HG03108 (cell line): Measurements from ENCODE around the gene DKK1.

Experiments
- ATAC-seq: cut with Tn5 transposase; IDR thresholded peaks from one replicate; pipeline ENCODE4 v1.9.1; 2021; ENCODE audit warnings: moderate library complexity; ENCODE audit not compliant: unreplicated experiment

Gene DKK1

DNA sequence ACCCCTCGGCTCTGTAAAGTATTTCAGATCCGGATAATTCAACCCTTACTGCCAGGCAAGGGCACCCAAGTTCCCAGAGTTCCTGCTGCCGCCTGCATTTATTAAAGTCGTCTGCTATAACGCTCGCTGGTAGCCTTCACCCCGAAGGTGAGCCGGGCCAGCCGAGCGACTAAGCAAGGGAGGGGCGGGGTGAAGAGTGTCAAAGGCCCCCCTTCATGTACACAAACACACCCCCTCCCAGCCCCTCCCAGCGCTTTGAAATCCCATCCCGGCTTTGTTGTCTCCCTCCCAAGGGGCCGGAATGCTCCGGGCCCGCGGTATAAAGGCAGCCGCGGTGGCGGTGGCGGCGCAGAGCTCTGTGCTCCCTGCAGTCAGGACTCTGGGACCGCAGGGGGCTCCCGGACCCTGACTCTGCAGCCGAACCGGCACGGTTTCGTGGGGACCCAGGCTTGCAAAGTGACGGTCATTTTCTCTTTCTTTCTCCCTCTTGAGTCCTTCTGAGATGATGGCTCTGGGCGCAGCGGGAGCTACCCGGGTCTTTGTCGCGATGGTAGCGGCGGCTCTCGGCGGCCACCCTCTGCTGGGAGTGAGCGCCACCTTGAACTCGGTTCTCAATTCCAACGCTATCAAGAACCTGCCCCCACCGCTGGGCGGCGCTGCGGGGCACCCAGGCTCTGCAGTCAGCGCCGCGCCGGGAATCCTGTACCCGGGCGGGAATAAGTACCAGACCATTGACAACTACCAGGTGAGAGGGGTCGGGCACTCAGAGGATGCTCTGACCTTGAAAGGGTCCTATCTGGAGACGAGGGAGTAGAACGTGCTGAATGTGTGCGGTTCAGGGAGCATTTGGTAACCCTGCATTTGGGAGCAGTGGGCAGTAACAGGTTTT, at the start of gene DKK1:
Gene DKK1 (plus strand): TSS at position 349 of the 889 bp plus-strand sequence. CDS start 154 bp downstream, at position 503.
- ATAC-seq: no peak

DNA sequence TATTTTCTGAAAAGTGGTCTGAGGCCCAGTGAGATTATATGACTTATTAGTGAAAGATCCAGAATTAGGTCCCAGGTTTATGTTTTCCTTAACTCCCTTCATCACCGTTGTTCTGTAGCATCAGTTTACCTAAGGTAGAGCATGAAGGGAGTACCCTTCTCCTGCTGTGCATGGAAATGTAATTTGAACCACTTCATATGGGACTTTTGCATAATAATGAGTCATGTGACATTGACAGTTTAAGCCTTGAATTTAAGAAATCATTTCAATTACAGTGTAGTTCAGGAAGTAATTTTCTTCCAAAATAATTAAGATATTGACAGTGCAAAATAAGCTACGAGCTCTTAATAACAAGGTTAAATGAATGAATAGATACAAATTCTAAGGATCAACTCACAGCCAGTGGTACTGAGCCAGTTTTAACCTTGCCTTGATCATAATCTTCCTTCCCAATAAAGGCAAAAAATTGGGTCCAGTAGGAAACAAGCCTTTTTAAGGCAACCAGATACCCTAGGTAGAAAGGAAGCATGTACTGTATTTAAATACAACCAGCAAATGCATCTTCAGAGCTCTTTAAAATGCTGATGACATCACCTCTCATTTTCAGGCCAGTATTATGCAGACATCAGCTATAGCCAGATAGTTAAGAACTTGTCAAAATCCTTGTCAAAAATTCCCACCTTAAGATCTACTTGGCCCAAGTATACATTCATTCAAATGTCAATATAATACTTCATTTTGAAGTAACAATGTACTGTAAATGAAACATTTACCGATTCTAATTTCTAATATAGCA, 48.8 kb upstream of the DKK1 start:
- ATAC-seq: no peak

GRCh38 chr10:52266858-52267257, 47.2 kb upstream of the DKK1 start:
- no peak for ATAC-seq

DNA sequence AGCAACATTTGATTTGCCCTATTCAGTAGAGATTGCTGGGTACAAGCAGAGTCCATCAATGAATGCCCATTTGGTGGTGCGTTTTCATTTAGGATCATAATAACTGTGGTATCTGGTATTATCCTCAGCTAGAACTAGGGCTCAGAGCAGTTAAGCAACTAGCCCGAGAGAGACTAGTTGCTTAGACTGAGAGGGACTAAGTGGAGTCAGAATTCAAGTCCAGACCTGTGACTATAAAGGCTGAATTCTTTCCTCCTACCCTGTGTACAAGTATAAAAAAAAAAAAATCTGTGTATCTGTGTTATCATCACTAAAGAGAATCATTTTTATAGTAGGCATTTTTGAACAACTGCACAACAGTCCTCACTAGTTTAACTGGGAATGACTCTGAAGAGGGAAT, 45.3 kb upstream of the DKK1 start:
- no peak for ATAC-seq

DNA sequence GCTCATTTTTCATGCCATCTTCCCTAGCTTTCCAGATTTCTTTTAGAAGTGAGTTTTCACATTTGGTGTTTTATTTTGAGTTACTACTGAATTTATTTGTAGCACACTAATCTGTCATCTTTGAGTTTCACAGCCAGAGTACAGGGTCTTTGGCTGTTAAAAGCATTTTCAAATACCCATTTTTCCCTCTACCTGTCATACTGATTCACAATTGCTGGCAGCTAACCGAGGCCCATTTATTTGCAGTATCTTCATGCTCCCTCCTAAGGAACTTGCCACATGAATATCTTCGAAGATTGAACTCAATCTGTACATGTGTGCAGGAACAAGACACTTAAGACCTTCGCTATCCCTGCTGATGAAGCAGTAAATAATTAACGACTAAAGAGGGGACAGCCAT, 44.8 kb upstream of the DKK1 start:
- ATAC-seq: no peak

DNA sequence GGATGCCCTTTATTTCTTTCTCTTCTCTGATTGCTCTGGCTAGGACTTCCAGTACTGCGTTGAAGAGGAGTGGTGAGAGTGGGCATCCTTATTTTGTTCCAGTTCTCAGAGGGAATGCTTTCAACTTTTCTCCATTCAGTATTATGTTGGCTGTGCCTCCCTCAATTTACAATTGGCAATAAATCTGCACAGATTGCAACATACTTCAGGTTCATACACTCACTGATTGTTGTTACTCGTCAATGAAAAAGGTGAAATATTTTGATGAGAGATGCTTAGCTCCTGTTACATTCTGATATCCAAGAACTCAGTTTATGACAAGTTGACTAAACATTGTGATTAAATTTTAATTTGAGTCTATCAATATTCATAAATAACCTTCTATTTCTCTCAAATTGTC, 37.9 kb upstream of the DKK1 start:
- ATAC-seq: no peak

DNA sequence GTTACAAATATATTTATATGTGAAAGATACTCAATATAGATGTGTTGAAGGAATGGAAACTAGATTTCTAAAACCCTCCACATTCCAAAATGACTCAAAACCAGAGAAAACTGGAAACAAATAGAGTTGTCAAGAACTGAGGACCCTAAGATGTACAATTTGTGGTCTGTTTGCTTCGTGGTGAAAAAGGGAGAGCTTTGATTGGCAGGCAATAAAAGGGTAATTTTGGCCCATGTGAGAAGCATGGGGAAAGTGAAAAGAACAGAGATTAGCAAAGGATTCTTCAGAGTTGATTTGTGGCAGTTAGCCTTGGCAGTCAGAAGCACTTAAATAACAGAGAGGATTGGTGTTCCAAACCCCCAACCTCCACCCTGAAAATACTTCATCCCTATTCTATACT, 37.1 kb upstream of the DKK1 start:
- no peak for ATAC-seq

- no peak for ATAC-seq
These were observed 34.5 kb upstream of the DKK1 start for GRCh38 chr10:52279546-52279945.

DNA sequence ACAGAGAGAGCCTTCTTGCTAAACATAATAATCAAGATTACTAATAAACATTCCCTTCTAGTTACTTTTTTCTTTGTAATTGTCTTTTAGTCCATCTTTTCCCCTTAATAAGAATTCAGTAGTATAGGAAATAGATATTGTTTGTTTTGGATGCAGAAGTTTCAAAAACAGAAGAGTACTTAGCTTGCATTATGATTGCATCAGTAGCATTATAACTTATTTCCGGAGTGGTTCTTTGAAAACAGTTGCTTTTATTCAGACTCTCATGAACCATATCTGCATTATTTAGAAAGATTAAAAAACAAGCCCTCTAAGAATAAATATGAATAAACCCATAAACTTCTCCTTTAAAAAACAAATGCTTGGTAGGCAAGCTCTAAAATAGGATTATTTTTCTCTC, 34.0 kb upstream of the DKK1 start:
- ATAC-seq: no peak

GRCh38 chr10:52283174-52283573, 30.9 kb upstream of the DKK1 start:
- no peak for ATAC-seq

- ATAC-seq: no peak
These were observed 29.6 kb upstream of the DKK1 start for GRCh38 chr10:52284416-52285013.

DNA sequence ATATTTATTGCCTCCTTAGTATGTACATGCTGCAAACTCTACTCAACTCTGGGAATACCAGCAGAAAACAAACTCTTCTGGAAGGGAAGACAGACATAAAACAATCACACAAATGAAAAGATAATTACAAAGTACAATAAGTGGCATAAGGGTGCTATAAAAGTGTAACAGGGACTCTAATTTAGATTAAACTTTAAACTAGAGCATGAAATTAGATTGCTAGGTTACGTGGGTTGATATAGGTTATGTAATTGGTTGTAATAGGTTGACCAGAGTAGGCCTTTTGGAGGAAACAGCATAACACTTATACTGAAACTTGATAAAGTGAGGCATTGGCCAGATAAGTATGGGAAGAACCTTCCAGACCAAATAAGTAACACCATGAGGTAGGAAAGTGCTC, 26.2 kb upstream of the DKK1 start:
- ATAC-seq: no peak

DNA sequence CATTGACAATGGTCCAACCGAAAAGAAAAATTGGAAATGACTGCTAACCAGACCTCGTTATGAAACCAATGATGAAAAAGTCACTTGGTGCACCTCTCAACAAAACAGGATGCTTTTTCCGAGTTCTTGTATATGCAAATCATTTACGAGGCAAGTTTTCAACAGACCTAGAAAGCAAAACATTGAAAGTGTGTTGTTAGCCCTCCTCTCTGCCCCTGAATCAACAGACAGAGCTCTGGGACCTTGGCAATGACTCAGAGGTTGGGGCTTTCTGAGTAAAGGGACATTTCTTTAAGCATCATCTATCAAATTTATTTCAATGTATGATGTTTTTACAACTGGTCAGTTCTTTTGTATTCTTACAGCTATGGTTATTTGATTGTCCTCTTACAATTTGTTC, 16.3 kb upstream of the DKK1 start:
- ATAC-seq: no peak

DNA sequence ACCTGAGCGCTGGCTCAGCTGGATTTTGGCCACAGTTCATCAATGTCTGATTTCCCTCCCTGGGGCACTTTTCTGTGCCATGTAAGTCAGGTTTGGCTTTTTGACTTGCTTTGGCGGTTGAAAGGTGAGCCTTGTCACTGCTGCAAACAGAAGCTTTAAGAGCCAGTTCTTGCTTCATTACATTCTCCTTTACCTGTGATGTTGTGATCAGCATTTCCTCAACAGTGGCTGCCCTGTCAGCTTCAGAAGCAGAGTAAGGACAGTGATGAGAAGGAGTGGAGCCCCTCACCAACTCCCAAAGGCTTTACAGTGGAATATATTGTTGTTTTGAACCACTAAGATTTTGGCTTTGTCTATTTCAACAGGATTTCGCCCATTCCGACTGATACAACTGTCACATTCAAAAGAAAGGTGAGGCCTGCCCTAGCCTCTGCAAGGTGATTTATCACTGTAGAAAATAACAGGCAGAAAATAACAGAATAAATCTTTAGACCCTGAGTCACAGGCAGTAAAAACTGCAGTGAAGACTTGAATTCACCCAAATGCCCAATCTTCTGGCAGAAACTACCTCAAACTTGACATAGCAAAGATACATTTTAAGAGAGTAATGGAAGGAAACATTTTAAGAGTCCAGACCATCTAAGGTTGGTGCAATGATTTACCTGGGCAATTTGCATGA, 13.3 kb upstream of the DKK1 start:
- ATAC-seq: no peak

DNA sequence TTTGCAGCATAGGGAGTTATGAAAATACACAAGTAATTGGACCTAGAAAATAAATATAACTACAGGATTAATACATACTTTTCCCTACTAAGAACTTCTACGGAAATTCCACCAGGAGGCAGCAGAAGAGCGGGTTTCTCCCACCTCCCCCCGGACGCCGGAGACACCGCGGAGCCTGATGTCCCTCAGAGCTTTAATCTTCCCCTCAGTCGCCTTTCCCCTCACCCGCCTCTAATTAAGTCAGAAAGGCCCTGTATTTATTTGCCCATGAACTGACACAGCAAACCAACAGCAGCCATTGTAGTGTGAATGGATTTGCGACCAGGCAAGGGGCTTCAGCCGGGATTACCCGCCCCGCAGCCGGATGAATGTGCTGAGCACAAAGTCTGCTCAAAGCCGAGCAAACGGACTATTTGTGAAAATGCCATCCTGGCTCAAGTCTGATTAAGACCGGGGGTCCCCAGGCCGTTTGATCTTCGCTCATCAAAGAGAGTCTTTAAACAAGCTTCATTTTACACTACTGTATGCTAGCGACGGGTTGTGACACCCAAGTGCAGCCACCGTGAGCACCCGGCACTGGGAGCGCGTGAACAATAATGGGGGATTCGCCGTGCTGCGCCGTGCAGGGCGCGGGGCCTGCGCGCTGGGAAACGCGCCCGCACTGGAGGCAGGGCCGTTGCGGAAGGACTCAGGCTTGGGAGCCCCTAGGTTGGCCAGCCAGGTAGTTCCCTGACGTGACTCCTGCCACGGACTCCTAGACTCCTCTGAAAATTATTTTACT, 5.6 kb upstream of the DKK1 start:
- ATAC-seq: peak; percentile 77

DNA sequence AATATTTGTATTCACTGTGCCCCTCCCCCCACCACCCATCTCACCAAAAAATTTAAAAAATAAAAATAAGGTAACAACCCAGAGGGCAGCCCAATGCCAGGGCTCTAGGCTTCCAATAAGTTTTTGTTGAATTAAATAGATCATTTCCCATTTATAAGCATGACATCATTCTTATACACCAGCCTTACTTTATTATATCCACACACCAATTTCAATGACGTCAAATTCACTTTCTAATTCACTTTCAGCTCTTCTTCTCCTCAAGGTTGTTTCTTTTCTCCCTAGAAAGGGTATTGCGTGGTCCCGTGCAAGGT, 1.2 kb upstream of the DKK1 start:
- ATAC-seq: no peak

DNA sequence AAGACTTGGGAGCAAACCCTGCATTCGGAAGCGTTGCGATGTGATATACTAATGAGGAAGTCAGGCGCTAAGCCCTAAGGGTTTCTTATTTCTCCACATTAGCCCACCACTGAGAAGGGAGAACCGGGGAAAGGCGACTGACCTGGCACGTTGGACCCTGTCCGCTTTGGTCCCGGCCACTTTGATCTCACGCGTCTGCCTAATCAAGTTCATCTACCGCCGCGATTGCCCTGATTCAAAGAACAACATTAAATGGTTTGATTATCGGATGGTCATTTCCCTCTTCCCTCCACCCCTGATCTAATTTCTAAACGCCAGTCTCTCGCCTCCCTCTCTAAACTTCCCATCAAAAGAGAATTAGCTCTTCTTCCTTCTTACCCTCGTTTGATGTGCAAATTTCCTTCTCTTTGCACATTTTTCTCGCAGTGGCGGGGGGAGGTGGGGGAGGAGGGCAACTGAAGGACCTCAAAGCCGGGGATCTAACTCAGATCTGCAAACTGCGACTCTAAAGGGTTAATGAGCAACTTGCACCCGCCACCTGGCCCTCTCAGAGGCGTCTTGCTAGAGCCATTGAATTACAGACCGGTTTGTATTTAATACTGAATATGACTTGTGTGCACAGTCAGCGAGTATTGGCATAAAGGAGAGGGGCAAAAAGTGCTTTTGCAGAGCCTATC, 687 bp upstream of the DKK1 start:
- ATAC-seq: no peak

- ATAC-seq: no peak
These were observed 906 bp downstream of the DKK1 start for GRCh38 chr10:52314822-52315552.

- ATAC-seq: no peak
These were observed 1.9 kb downstream of the DKK1 start for GRCh38 chr10:52316001-52316400.
